ENCODE measurements around the gene NSD1. TPM values are rescaled to one million over a fixed set of nuclear protein-coding genes. Genes with fewer than 3 reads are reported as not detected.
"Not testable (repeated sequence)": the region's sequence is repeated elsewhere in the genome, so short reads cannot be mapped to it uniquely, and the experiment has no call there.

The NSD1 gene
- polyA plus RNA-seq, 4 donors, result 52.7 to 64.9 (median 57.5) TPM

- no peak for DNase-seq (ENCODE audit: low read depth in 4 of 4, low spot score in 2 of 4)
These were observed 92.2 kb downstream of the NSD1 start for GRCh38 chr5:177225798-177226197.

- no peak for DNase-seq (ENCODE audit: low read depth in 4 of 4, low spot score in 2 of 4)
These were observed 93.3 kb downstream of the NSD1 start for GRCh38 chr5:177226860-177227259.

- DNase-seq (ENCODE audit: low read depth in 4 of 4, low spot score in 2 of 4), result no peak
These were observed 95.2 kb downstream of the NSD1 start for GRCh38 chr5:177228751-177229150.

DNA sequence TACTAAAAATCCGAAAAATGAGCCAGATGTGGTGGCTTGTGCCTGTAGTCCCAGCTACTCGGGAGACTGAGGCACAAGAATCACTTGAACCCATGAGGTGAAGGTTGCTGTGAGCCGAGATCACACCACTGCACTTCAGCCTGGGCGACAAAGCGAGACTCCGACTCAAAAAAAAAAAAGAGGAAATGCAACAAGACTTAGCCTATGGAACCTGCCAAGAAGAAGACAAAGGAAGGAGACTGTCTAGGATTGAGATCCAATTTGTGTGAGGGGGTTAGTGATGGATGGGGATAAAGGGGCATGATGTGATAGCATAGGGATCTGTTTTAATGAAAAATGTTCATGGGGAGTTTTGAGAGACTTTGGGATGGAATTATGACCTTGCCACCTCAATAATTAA, 97.1 kb downstream of the NSD1 start:
- DNase-seq (ENCODE audit: low read depth in 4 of 4, low spot score in 2 of 4), result no peak

DNA sequence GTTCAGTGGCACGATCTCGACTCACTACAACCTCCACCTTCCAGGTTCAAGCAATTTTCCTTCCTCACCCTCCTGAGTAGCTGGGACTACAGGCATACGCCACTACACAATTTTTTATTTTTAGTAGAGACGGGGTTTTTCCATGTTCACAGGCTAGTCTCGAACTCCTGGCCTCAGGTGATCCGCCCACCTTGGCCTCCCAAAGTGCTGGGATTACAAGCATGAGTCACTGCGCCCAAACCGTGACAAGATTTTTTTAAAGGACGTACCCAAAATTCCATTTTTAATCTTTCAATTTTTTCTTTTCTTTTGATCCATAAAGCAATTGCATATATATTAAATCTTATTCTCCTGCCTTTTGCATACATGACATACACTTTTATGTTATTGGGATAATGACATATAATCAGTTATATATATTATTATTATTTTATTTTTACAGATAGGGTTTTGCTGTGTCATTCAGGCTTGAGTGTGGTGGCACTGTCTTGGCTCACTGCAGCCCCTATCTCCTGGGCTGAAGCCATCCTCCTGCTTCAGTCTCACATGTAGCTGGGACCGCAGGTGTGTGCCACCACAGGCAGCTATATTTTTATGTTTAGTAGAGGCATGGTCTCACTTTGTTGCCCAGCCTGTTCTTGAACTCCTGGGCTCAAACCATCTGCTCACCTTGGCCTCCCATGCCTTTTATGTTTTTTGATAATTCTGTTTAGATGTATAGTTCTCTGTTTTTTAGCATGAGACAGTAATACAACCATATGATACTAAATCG, 98.1 kb downstream of the NSD1 start:
- no peak for DNase-seq (ENCODE audit: low read depth in 4 of 4, low spot score in 2 of 4)

- DNase-seq (ENCODE audit: low read depth in 4 of 4, low spot score in 2 of 4), result no peak
These were observed 98.8 kb downstream of the NSD1 start for GRCh38 chr5:177232358-177232757.

GRCh38 chr5:177232761-177233160, 99.2 kb downstream of the NSD1 start:
- no peak for DNase-seq (ENCODE audit: low read depth in 4 of 4, low spot score in 2 of 4)

DNA sequence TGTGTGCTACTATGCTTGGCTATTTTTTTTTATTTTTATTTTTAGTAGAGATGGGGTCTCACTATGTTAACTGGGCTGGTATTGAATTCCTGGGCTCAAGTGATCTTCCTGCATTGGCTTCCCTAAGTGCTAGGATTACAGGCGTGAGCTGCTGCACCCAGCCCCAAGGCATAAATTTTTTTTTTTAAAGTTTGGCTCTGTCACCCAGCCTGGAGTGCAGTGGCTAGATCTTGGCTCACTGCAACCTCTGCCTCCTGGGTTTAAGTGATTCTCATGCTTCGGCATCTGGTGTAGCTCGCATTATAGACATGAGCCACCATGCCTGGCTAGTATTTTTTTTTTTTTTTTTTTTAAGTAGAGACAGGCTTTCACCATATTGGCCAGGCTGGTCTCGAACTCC, 99.6 kb downstream of the NSD1 start:
- DNase-seq (ENCODE audit: low read depth in 4 of 4, low spot score in 2 of 4), result no peak

DNA sequence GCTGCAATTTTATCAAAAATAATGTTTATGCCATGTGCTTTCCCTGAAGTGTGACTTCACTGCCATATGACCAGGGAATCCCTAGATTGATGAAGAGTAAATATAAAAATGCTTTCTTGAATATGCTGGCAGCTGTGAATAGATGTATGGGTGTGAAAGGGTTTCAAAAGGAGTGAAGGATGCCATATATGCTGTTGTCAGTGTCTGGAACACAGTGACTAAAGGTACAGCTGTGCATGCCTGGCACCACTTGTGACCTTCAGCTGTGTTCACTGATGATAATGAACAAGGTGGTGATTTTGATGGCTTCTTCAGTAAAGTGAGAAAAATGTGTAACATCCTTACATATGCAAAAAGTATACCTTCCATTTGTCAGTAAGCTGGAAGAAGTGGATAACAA, 100.2 kb downstream of the NSD1 start:
- DNase-seq (ENCODE audit: low read depth in 4 of 4, low spot score in 2 of 4), result no peak

DNA sequence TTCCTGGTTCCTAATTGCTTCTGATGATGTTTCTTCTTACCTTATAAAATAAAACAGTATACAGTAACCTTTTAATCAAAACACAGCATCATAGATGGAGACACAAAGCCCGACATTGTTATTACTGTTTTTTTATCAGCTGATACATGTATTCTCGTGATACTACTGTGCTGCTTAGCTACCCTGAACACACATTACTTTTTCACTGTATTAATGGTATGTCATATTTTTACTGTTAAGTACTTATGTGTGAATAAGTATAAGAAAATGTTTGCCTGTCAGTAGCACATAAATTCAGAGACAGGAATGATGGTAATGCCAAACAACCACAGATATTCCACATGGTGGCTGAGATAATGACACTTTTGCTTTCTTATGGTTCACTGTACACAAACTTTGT, 101.3 kb downstream of the NSD1 start:
- no peak for DNase-seq (ENCODE audit: low read depth in 4 of 4, low spot score in 2 of 4)

- DNase-seq (ENCODE audit: low read depth in 4 of 4, low spot score in 2 of 4), result no peak
These were observed 108.2 kb downstream of the NSD1 start for GRCh38 chr5:177241768-177242167.

DNA sequence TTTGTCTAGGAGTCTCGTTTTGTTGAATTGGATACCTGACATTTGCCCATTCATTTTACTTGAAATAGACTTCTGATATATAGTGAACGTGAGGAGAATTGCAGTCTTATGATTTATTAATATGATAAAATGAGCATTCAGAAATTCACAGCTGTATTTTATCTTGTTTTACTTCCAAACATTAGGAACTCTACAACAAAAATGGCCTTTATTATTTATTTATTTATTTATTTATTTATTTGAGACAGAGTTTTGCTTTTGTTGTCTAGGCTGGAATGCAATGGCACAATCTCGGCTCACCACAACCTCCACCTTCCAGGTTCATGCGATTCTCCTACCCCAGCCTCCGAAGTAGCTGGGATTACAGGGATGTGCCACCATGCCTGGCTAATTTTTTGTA, 108.7 kb downstream of the NSD1 start:
- DNase-seq (ENCODE audit: low read depth in 4 of 4, low spot score in 2 of 4), result no peak

- DNase-seq (ENCODE audit: low read depth in 4 of 4, low spot score in 2 of 4), result no peak
These were observed 116.4 kb downstream of the NSD1 start for GRCh38 chr5:177249761-177250537.

- DNase-seq (ENCODE audit: low read depth in 4 of 4, low spot score in 2 of 4), result no peak
These were observed 119.7 kb downstream of the NSD1 start for GRCh38 chr5:177253252-177253651.

- DNase-seq (ENCODE audit: low read depth in 4 of 4, low spot score in 2 of 4), result no peak
These were observed 122.7 kb downstream of the NSD1 start for GRCh38 chr5:177256296-177256695.

DNA sequence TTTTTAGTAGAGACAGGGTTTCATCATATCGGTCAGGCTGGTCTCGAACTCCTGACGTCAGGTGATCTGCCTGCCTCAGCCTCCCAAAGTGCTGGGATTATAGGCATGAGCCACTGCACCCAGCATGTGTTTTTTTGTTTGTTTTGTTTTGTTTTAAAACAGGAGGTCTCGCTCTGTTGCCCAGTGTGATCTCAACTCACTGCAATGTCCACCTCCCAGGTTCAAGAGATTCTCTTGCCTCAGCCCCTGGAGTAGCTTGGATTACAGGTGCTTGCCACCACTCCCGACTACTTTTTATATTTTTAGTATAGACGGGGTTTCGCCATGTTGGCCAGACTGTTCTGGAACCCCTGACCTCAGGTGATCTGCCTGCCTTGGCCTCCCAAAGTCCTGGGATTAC, 125.1 kb downstream of the NSD1 start:
- not testable (repeated sequence) for DNase-seq (ENCODE audit: low read depth in 4 of 4, low spot score in 2 of 4)

DNA sequence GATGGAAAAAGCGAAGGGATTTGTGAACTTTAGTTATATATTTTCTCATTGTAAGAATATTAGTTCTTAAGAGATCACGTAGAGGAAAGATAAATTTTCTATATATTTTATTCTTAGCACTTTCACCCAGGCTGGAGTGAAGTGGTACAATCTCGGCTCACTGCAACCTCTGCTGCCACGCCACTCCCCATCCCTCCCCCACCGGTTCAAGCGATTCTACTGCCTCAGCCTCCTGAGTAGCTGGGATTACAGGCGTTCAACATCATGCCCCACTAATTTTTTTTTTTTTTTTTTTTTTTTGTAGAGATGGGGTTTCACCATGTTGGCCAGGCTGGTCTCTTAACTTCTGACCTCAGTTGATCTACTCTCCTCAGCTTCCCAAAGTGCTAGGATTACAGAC, 127.4 kb downstream of the NSD1 start:
- DNase-seq (ENCODE audit: low read depth in 4 of 4, low spot score in 2 of 4), result no peak

GRCh38 chr5:177261510-177261909, 127.9 kb downstream of the NSD1 start:
- no peak for DNase-seq (ENCODE audit: low read depth in 4 of 4, low spot score in 2 of 4)

DNA sequence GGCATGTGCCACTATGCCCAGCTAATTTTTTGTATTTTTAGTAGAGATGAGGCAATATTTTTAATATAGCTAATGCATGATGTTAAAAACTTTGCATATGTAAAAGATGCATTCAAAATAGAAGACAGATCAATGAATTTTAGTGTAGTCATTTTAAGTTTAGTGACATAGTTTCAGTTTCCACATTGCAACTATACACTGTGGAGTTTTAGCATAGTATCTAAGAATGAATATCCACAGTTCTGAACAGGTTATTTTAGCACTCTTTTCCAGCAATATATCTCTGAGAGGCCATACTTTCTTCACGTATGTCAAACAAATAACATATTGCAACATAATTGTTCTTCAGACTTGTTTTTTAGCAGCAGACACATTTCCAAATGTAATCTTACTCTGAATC, 130.6 kb downstream of the NSD1 start:
- DNase-seq (ENCODE audit: low read depth in 4 of 4, low spot score in 2 of 4), result no peak

DNA sequence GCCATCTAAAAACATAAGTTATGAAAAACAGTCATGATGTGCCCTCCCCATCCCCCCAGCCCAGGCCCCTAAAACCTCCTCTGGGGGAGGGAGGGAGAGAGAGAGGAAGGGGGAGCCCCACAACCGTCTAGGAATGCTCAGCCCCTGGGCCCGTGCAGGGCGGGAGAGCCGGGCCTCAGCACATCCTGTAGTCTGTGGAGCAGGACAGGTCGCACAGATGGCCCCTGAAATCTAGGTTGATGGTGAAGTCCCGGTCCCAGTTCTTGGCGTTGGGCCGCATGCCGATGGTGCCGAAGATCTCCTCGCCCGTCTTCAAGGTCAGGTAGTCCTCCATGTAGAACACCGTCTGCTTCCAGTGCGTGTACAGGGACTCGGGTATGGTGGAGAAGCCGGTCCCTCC, 131.8 kb downstream of the NSD1 start:
- DNase-seq (ENCODE audit: low read depth in 4 of 4, low spot score in 2 of 4), result no peak

GRCh38 chr5:177269232-177269895, 135.8 kb downstream of the NSD1 start:
- no peak for DNase-seq (ENCODE audit: low read depth in 4 of 4, low spot score in 2 of 4)

DNA sequence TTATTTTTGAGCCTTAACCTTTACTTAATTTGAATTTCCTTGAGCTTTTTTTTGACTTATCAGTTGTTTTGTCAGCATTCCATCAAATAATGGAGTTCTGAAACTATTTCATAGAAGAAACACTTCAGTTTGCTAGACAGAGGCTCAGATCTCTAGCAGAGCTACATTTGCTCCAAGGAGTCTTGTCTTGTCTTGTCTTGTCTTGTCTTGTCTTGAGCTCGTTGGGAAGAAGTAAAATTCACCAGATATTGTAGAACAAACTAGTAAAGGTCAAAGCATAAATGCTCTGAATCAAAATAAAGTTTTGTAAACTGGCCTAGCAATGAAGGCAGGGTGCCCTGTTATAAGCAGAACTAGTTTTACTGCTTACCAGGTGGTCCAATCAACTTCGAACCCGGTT, 136.4 kb downstream of the NSD1 start:
- no peak for DNase-seq (ENCODE audit: low read depth in 4 of 4, low spot score in 2 of 4)

Measured in left renal cortex interstitium (tissue), 4 donors.